ENCODE data around the gene VKORC1. TPM values are rescaled to one million over a fixed set of nuclear protein-coding genes. Genes with fewer than 3 reads are reported as not detected.

The VKORC1 gene
- total RNA-seq, 4 donors from 2014 or later, result 43.7 to 95.5 (median 73.6) TPM

GRCh38 chr16:31089199-31089598 is 5.4 kb downstream of the VKORC1 start:
- 94 to 95% methylated on average over 8 of the region's 8 CpGs for WGBS, 2 donors
- H3K4me3 ChIP-seq (ENCODE audit: low read depth, poor library complexity, severe bottlenecking), result no peak overlapping the region
- intact Hi-C loops (cut with DNase I; ENCODE audit: low total_unique reads), result no loop called here
- no peak for TF ChIP-seq CTCF (IDR thresholded peaks at IDR 0.05)
- no peak for TF ChIP-seq POLR2A (IDR thresholded peaks at IDR 0.05)
- DNase-seq (ENCODE audit: low spot score in 2 of 2), result no peak

- no peak for DNase-seq (ENCODE audit: low spot score in 2 of 2)
- WGBS, 2 donors, result 76 to 88% methylated on average over 11 to 13 of the region's 15 CpGs
- H3K4me3 ChIP-seq (ENCODE audit: low read depth, poor library complexity, severe bottlenecking), result no peak within 1 kb of the TSS
- intact Hi-C loops (cut with DNase I; ENCODE audit: low total_unique reads), result no loop called here
- no peak for TF ChIP-seq POLR2A (IDR thresholded peaks at IDR 0.05)
- TF ChIP-seq CTCF (IDR thresholded peaks at IDR 0.05), result no peak
Observed at GRCh38 chr16:31088459-31089183, 6.0 kb downstream of the VKORC1 start, which contains the start of gene PRSS53. TSS of gene PRSS53 (minus strand) at chr16:31088943. CDS start at chr16:31088809, 134 bp downstream.

DNA sequence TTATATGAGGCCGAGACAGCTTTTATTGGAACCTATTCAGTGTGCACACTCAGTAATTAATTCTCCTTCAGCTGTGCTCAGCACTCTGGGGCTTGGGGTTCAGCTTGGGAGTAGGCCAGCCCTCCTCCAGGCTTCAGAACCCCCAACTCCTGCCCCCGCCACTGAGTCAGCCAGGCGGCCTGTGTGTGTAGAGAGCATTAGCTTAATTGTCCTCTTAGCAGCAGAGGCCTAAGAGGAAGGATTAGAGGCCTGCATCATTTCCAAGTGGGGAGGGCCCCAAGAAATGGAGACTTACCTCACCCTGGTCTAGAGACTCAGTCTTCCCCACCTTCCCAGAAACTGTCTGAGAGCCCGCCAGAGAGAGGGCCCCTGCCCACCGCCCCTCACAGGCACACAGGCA is 6.6 kb downstream of the VKORC1 start:
- TF ChIP-seq CTCF (IDR thresholded peaks at IDR 0.05) (no peak), POLR2A (IDR thresholded peaks at IDR 0.05) (no peak)
- H3K4me3 ChIP-seq (ENCODE audit: low read depth, poor library complexity, severe bottlenecking), result no peak overlapping the region
- no peak for DNase-seq (ENCODE audit: low spot score in 2 of 2)
- 77 to 79% methylated on average over 3 to 5 of the region's 5 CpGs for WGBS, 2 donors
- intact Hi-C loops (cut with DNase I; ENCODE audit: low total_unique reads), result no loop called here

- WGBS, 2 donors, result 77 to 91% methylated on average over 6 to 8 of the region's 8 CpGs
- TF ChIP-seq POLR2A (IDR thresholded peaks at IDR 0.05), result no peak
- no peak overlapping the region for H3K4me3 ChIP-seq (ENCODE audit: low read depth, poor library complexity, severe bottlenecking)
- no peak for DNase-seq (ENCODE audit: low spot score in 2 of 2)
- intact Hi-C loops (cut with DNase I; ENCODE audit: low total_unique reads), result no loop called here
Observed at GRCh38 chr16:31087481-31087880, 7.1 kb downstream of the VKORC1 start.

GRCh38 chr16:31086629-31086906 is 8.0 kb downstream of the VKORC1 start:
- TF ChIP-seq CTCF (IDR thresholded peaks at IDR 0.05) (no peak), POLR2A (IDR thresholded peaks at IDR 0.05) (no peak)
- no peak for DNase-seq (ENCODE audit: low spot score in 2 of 2)
- WGBS, 2 donors, result 85 to 88% methylated on average over 5 to 6 of the region's 6 CpGs
- intact Hi-C loops (cut with DNase I; ENCODE audit: low total_unique reads), result no loop called here
- no peak overlapping the region for H3K4me3 ChIP-seq (ENCODE audit: low read depth, poor library complexity, severe bottlenecking)

DNA sequence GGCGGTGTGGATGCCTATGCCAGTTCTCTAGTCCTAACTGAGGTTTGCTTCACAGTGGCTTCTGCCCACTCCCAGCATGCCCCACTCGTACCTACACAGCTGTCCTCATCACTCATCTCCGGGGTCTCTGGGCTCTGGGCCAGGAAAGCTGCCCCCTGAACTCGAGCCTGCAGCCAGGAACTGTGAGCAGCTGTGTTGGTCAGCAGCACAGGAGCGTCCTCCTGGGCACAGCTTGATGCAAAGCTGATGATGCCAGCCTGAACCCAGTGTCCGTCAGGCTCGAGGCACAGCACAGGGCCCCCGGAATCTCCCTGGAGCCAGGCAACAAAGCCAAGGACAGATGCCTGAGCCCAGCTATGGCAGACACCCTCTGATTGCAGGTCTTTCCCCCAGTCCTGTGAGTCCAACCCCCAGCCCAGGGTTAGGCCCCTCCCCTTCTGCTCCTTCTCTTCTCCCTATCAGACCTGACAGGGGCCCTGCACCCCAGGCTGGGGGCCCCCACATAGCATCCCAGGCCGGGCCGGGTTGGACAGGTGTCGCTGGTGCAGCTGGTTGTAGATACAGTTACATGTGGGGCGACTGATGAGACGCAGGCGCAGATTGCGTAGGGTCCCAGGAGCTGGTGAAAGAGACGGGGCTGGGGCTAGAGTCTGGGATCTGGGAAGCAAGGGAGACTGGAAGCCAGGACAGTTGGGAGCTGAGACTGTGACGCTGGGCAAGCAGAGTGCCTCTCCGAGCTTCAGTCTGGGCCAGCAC is 8.5 kb downstream of the VKORC1 start:
- DNase-seq (ENCODE audit: low spot score in 2 of 2), result no peak
- no peak for TF ChIP-seq POLR2A (IDR thresholded peaks at IDR 0.05)
- TF ChIP-seq CTCF (IDR thresholded peaks at IDR 0.05), result no peak
- no peak overlapping the region for H3K4me3 ChIP-seq (ENCODE audit: low read depth, poor library complexity, severe bottlenecking)
- intact Hi-C loops (cut with DNase I; ENCODE audit: low total_unique reads), result no loop called here
- WGBS, 2 donors, result 83 to 91% methylated on average over 18 of the region's 18 CpGs

Data from lower leg skin (tissue), 4 donors.